ENCODE data around the gene MORN1. TPM values are rescaled to one million over a fixed set of nuclear protein-coding genes. Genes with fewer than 3 reads are reported as not detected.
A peak's percentile ranks its signal among the peaks of the same experiment; 100 is the strongest.

MORN1 gene
- total and polyA plus RNA-seq, 9 of the 15 experiments (the other 6 are each of a cell fraction or from before 2014, with no cell fraction given), result 0.24 to 9.3 (median 4.2) TPM

DNA sequence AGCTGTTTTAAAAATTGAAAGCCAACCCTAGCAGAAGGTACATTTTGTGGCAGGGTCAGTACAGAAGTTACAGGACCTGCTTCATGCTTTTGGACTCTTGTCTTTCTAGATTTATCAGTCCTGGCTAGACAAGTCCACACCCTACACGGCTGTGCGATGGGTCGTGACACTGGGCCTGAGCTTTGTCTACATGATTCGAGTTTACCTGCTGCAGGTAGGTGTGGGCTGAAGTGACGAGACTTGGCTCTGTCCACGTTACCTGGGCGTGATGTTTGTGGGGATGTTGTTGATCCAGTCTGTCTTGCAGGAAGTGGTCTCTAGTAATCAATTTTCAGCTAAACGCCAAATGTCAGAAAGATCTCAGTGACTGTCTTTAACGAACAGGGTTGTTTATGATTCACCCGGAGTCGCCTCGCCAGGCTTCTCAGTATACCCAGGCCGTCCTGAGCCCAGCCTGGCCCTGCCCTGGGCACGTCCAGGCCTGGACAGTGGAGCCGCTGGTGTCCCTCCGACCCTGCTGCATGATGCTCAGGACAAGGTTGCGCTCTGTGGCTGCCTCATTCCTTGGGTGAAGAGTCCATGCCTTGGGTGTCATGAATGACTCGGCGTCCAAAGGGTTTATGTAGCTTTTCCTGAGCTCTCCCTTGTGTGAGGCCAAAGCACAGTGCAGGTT lies 5.8 kb upstream of the MORN1 start (continued):
- TF ChIP-seq, protein P1, sequence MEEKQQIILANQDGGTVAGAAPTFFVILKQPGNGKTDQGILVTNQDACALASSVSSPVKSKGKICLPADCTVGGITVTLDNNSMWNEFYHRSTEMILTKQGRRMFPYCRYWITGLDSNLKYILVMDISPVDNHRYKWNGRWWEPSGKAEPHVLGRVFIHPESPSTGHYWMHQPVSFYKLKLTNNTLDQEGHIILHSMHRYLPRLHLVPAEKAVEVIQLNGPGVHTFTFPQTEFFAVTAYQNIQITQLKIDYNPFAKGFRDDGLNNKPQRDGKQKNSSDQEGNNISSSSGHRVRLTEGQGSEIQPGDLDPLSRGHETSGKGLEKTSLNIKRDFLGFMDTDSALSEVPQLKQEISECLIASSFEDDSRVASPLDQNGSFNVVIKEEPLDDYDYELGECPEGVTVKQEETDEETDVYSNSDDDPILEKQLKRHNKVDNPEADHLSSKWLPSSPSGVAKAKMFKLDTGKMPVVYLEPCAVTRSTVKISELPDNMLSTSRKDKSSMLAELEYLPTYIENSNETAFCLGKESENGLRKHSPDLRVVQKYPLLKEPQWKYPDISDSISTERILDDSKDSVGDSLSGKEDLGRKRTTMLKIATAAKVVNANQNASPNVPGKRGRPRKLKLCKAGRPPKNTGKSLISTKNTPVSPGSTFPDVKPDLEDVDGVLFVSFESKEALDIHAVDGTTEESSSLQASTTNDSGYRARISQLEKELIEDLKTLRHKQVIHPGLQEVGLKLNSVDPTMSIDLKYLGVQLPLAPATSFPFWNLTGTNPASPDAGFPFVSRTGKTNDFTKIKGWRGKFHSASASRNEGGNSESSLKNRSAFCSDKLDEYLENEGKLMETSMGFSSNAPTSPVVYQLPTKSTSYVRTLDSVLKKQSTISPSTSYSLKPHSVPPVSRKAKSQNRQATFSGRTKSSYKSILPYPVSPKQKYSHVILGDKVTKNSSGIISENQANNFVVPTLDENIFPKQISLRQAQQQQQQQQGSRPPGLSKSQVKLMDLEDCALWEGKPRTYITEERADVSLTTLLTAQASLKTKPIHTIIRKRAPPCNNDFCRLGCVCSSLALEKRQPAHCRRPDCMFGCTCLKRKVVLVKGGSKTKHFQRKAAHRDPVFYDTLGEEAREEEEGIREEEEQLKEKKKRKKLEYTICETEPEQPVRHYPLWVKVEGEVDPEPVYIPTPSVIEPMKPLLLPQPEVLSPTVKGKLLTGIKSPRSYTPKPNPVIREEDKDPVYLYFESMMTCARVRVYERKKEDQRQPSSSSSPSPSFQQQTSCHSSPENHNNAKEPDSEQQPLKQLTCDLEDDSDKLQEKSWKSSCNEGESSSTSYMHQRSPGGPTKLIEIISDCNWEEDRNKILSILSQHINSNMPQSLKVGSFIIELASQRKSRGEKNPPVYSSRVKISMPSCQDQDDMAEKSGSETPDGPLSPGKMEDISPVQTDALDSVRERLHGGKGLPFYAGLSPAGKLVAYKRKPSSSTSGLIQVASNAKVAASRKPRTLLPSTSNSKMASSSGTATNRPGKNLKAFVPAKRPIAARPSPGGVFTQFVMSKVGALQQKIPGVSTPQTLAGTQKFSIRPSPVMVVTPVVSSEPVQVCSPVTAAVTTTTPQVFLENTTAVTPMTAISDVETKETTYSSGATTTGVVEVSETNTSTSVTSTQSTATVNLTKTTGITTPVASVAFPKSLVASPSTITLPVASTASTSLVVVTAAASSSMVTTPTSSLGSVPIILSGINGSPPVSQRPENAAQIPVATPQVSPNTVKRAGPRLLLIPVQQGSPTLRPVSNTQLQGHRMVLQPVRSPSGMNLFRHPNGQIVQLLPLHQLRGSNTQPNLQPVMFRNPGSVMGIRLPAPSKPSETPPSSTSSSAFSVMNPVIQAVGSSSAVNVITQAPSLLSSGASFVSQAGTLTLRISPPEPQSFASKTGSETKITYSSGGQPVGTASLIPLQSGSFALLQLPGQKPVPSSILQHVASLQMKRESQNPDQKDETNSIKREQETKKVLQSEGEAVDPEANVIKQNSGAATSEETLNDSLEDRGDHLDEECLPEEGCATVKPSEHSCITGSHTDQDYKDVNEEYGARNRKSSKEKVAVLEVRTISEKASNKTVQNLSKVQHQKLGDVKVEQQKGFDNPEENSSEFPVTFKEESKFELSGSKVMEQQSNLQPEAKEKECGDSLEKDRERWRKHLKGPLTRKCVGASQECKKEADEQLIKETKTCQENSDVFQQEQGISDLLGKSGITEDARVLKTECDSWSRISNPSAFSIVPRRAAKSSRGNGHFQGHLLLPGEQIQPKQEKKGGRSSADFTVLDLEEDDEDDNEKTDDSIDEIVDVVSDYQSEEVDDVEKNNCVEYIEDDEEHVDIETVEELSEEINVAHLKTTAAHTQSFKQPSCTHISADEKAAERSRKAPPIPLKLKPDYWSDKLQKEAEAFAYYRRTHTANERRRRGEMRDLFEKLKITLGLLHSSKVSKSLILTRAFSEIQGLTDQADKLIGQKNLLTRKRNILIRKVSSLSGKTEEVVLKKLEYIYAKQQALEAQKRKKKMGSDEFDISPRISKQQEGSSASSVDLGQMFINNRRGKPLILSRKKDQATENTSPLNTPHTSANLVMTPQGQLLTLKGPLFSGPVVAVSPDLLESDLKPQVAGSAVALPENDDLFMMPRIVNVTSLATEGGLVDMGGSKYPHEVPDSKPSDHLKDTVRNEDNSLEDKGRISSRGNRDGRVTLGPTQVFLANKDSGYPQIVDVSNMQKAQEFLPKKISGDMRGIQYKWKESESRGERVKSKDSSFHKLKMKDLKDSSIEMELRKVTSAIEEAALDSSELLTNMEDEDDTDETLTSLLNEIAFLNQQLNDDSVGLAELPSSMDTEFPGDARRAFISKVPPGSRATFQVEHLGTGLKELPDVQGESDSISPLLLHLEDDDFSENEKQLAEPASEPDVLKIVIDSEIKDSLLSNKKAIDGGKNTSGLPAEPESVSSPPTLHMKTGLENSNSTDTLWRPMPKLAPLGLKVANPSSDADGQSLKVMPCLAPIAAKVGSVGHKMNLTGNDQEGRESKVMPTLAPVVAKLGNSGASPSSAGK (IDR thresholded peaks at IDR 0.05), result no peak
- TF ChIP-seq NR2C2 (CRISPR knock-in tag; IDR thresholded peaks at IDR 0.05), result no peak
- no peak for TF ChIP-seq NR2C2 (tag; IDR thresholded peaks at IDR 0.05)
- TF ChIP-seq ZNF75A (CRISPR knock-in tag; IDR thresholded peaks at IDR 0.05), result no peak
- TF ChIP-seq NEUROD1 (IDR thresholded peaks at IDR 0.05; ENCODE audit: borderline replicate concordance, low read depth, low read length, partially characterized antibody), result no peak
- TF ChIP-seq RBFOX2 (IDR thresholded peaks at IDR 0.05; ENCODE audit: low read depth, low read length), result 0 out of 2 replicates have a peak, but pooled peaks have one; percentile 14
- TF ChIP-seq BMI1 (IDR thresholded peaks at IDR 0.05; ENCODE audit: low read length), result no peak
- TF ChIP-seq SRSF9 (IDR thresholded peaks at IDR 0.05; ENCODE audit: borderline replicate concordance, low read depth, low read length), result no peak

Measured in K562 (cell line).